GM10248 (cell line): ENCODE measurements around the gene SCMH1.

Source experiments
- CTCF ChIA-PET: fragments of 300-600 bp; sonication (Branson Sonifier 250); formaldehyde crosslinking; extraction: SDS; loops from one replicate; lab custom pipeline; 2021; ENCODE audit warnings: antibody characterized with exemption; lab: Yijun Ruan, JAX
- POLR2A ChIA-PET: fragments of 350-650 bp; sonication (Branson Sonifier 250); formaldehyde crosslinking; extraction: SDS; loops from one replicate; lab custom pipeline; 2020; ENCODE audit warnings: antibody characterized with exemption; lab: Yijun Ruan, JAX
- DNase-seq: peaks from one replicate; pipeline ENCODE4 v3.0.0; 2012; ENCODE audit errors: extremely low spot score
- TF ChIP-seq, protein P1 (sequence below): IDR thresholded peaks from 2 replicates; pipeline ENCODE4 v1.5.1; 2012; ENCODE audit warnings: mild to moderate bottlenecking, low read depth; ENCODE audit errors: extremely low read depth, missing control alignments, control extremely low read depth

SCMH1 gene

DNA sequence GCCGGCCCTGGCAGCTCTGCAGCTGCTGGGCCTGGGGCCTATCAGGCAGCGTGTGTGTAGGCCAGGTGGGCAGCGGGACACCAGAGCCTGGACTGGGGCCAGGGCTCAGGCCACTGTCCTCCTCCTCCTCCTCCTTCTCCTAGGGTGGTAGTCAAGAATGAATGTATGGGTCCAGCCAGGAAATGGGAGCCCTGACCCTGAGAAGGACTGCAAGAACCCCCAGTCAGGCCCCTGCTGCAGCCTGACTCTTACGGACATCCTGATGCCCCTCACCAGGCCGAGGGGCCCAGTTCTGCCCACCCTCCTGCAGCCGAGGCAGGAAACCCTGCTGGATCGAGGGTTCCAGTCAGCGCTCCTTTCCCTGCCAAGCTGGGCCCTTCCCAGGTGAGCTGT is 224.1 kb downstream of the SCMH1 start:
- ChIA-PET CTCF (no interaction called here), POLR2A (no interaction called here)
- DNase-seq = no peak
- TF ChIP-seq, protein P1, sequence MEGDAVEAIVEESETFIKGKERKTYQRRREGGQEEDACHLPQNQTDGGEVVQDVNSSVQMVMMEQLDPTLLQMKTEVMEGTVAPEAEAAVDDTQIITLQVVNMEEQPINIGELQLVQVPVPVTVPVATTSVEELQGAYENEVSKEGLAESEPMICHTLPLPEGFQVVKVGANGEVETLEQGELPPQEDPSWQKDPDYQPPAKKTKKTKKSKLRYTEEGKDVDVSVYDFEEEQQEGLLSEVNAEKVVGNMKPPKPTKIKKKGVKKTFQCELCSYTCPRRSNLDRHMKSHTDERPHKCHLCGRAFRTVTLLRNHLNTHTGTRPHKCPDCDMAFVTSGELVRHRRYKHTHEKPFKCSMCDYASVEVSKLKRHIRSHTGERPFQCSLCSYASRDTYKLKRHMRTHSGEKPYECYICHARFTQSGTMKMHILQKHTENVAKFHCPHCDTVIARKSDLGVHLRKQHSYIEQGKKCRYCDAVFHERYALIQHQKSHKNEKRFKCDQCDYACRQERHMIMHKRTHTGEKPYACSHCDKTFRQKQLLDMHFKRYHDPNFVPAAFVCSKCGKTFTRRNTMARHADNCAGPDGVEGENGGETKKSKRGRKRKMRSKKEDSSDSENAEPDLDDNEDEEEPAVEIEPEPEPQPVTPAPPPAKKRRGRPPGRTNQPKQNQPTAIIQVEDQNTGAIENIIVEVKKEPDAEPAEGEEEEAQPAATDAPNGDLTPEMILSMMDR = no peak

DNA sequence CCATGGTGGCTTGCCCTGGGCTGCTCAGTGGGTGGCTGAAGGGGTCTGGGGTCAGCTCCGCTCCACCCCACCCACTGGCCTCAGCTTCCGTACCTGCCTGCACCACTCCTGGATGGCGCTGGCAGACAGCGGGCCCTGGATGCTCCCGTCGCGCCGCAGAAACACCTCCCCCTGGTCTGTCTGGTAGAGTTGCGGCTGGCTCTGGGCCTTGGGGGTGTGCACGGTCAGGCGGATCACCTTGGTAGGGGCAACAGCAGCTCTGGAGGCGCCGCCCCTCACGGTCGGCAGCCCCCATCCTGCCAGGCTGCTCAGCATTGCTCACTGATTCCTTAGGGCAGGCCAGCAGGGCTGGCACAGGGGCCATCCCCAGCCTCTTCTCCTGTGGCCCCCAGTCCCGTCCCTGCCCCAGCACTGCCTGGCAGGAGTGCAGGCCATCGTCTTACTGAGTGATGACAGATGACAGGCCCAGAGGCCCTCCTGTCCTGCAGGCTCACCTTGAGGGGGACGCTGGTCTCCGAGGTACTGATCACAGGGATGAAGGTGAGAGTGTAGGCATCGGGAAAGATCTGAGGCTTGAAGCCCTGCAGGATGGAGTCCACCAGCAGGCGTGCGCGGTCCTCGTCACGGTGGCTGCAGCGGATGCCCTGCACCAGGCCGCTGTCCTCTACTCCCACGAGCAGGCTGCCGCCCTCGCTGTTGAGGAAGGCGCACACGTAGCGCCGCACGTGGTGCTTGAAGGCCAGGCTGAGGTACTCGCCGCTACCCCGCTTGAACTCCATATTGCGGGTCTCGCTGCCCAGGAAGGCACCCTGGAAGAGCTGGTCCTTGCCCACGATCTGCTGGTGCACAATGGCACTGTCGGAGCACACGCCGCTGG is 224.7 kb downstream of the SCMH1 start:
- ChIA-PET CTCF (interaction anchor here (2.6 kb wide), 1 partner anchor 14 kb away, joined by 10 read pairs; no protein-coding TSS in a partner anchor), POLR2A (no interaction called here)
- TF ChIP-seq, protein P1 = no peak
- DNase-seq = no peak

DNA sequence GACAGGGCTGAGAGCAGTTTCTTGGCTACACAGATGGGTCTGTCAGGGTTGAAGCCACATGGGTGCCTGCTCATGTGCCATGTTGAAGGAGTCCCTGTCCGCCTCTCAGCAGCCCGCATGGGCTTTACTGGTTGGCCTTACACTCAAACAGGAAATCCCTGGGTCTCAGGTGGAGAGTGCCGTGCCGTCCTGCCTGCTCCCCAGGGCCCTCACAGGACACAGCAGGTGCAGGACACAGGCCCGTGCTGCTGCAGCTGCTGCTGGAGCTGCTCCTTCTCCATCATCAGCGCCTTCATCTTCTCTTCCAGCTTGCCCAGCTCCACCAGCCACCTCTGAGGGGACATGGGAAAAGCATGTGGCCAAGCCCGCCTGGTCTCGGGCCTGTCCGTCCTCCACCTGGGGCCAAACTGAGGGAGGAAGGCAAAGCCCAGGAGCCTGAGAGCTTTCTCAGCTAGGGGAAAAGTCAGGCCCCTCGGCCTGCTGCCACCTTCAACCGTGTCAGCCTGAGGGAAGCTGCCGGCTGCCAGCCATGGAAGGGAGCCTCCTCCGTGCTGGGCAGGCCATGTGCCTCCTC is 226.1 kb downstream of the SCMH1 start:
- TF ChIP-seq, protein P1 = no peak
- POLR2A ChIA-PET = no interaction called here
- CTCF ChIA-PET = interaction anchor here (1.0 to 2.6 kb wide), 3 partner anchors 9 to 63 kb away, joined by 3 to 10 read pairs (median 6); no protein-coding TSS in a partner anchor
- no peak for DNase-seq

DNA sequence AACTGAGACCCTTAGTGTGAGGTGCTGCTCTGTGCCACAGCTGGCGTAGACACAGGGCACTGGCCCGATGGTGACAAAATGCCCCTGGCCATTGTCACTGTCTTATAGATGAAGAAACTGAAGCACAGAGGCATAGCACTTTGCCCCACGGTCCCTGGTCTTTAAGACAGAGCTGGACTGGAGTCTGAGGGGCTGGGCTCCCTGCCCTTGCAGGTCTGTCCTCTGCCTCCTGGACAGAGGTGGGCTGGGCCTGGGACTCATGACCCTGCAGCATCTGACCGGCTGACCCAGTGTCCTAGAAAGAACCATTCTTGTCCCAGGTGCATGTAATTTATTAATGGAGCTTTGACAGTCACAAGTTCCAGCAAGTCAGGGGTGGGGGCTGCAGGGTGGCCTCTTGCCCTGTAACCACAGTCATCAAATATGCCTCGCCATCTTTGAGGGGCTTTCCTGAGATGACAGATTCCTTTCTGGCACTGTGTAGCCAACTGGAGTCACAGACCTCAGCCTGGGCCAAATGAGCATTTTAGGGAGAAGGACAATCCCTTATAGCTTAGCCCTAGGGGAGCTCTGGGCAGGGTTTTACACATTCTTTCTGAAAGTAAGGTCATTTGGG is 226.7 kb downstream of the SCMH1 start:
- no peak for DNase-seq
- ChIA-PET POLR2A (no interaction called here), CTCF (interaction anchor here (1.0 to 2.6 kb wide), 3 partner anchors 9 to 62 kb away, joined by 3 to 10 read pairs (median 6); no protein-coding TSS in a partner anchor)
- TF ChIP-seq, protein P1 = no peak

DNA sequence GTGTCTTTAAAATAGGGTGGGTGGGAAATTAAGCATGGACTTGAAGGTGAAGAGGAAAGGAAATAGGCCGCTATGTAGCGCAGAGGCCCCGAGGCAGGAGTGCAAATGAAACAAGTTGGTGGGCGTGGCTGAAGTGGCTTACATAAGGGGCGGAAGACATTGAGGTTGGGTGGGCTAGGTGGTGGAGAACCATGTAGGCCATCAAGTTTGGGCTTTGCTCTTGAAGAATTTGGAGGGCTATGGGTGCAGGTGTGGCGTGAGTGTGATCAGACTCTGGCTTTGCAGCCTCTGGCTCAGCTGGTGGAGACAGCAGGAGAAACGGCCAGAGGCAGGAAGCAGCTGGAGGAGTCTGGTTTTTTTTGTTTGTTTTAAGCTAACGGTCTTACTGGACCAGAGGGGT is 227.2 kb downstream of the SCMH1 start:
- DNase-seq = no peak
- ChIA-PET CTCF (interaction anchor here (1.9 to 2.6 kb wide), 2 partner anchors 10 to 11 kb away, joined by 6 to 10 read pairs; no protein-coding TSS in a partner anchor), POLR2A (no interaction called here)
- TF ChIP-seq, protein P1 = no peak

DNA sequence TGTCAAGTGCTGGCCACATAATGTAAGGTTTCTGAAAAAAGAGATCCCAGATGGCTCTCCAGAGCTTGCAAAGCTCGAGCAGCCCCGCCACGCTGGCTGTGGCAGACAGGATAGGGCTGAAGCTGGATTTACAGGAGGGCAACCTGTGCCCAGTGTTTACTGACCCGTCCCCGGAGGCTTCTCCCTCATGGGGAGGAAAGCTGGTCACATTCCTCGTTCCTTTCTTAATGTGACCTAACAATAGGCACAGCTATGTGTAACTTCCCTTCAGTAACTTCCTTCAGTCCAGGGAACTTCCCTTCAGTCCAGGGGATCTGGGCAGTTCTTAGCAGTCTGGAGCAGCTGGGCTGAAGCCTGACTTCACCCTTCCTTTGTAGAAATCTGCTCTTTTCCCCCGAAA is 228.3 kb downstream of the SCMH1 start:
- CTCF ChIA-PET = no interaction called here
- POLR2A ChIA-PET = no interaction called here

More for the DNA sequence above, 228.3 kb downstream of the SCMH1 start:
- no peak for DNase-seq
- TF ChIP-seq, protein P1 = no peak
